SK-N-MC (cell line): ENCODE results near the gene PPP4R4.
"Not testable (repeated sequence)": the region's sequence is repeated elsewhere in the genome, so short reads cannot be mapped to it uniquely, and the experiment has no call there.

ENCODE experiments used
- EZH2 ChIP-seq: fragments of 200-600 bp; sonication (generic); IDR thresholded peaks from one replicate; pipeline ENCODE4 v1.6.1; 2017; ENCODE audit warnings: antibody characterized with exemption
- FOXP2 ChIP-seq: optimal IDR thresholded peaks from 2 replicates; pipeline ENCODE3; 2011; ENCODE audit warnings: mild to moderate bottlenecking, moderate library complexity; ENCODE audit not compliant: insufficient read depth; ENCODE audit errors: extremely low read length, control extremely low read depth
- POLR2AphosphoS5 ChIP-seq: IDR thresholded peaks from 2 replicates; pipeline ENCODE4 v1.6.1; 2012; ENCODE audit warnings: mild to moderate bottlenecking, low read depth, low read length, borderline replicate concordance

GRCh38 chr14:94268582-94268981 is 94.5 kb downstream of the PPP4R4 start:
- TF ChIP-seq POLR2AphosphoS5, FOXP2, EZH2: not testable (repeated sequence)
